ENCODE measurements around the gene ADAM10.

- TF ChIP-seq CTCF (optimal IDR thresholded peaks at IDR 0.05 in 1 of 3, IDR thresholded peaks at IDR 0.05 in 1 of 3, conservative IDR thresholded peaks at IDR 0.05 in 1 of 3; ENCODE audit: extremely low read depth in 1 of 3, insufficient read depth in 2 of 3, low read length in 3 of 3) (no peak), EZH2 (IDR thresholded peaks at IDR 0.05; ENCODE audit: low read length) (no peak)
Measured at GRCh38 chr15:58627046-58627445, 122.5 kb downstream of the ADAM10 start.
